ENCODE results near the gene SCUBE3.

GRCh38 chr6:35223396-35223795 lies 9.6 kb downstream of the SCUBE3 start:
- TF ChIP-seq CTBP2 (IDR thresholded peaks at IDR 0.05; ENCODE audit: borderline replicate concordance, insufficient read depth, insufficient read length, low read length) (no peak), CTCF (IDR thresholded peaks at IDR 0.05; ENCODE audit: control extremely low read depth in 1 of 3, insufficient read depth in 1 of 3, low read depth in 1 of 3, low read length in 3 of 3) (no peak), CHD2 (IDR thresholded peaks at IDR 0.05; ENCODE audit: low read length) (no peak), POLR2A (IDR thresholded peaks at IDR 0.05; ENCODE audit: control extremely low read depth in 1 of 2, low read depth in 2 of 2, low read length in 2 of 2) (no peak), SP1 (IDR thresholded peaks at IDR 0.05; ENCODE audit: low read depth, low read length) (no peak), POLR2AphosphoS5 (IDR thresholded peaks at IDR 0.05; ENCODE audit: low read depth, low read length) (no peak), SAP30 (IDR thresholded peaks at IDR 0.05; ENCODE audit: insufficient read depth, insufficient replicate concordance, low read length) (no peak)

All from H1 (cell line).